Activated gamma-delta T cell treated with Interleukin-2 at 50 U/mL for 16 hours (primary cell): ENCODE results near the gene ABCC5.

Experiments used
- DNase-seq: peaks from one replicate; pipeline ENCODE4 v3.0.0-alpha.2; 2020

Gene ABCC5

DNA sequence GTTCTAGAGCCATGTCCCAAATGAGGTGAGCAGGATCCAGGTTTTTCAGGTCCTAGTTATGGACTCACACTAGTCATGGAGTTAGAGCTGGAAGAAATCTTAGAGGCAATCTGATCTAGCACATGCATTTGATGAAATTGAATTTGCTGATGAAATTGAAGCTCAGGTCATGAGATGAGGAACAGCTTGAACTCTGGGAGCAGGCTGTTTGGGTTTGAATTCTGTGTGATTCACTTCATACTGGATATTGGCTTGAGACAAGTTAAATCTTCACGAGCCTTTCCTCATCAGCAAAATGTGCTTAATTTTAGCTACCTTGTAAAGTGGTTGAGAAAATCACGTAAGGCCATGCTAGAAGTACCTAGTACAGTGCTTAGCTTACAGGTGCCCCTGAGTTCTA is 99.5 kb downstream of the ABCC5 start:
- DNase-seq, result no peak

DNA sequence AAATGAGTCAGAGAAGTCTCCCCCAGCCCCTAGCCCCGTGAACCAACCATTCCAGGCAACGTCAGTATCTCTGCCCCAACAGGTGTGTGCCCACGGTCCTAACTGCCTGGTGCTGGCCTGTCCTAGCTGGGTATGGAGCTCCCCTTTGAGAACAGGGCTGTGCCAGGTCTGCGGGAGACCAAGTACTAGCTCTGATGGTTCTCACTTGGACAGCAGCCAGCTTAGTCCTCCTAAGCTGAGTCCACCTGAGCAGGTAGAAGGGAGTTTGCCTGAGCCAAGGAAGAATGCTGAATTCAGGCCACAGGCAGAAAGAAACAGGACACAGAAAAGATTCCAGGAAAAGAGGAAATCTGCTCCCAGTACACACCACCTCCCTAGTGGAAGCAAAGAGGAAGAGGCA is 99.9 kb downstream of the ABCC5 start:
- no peak for DNase-seq

DNA sequence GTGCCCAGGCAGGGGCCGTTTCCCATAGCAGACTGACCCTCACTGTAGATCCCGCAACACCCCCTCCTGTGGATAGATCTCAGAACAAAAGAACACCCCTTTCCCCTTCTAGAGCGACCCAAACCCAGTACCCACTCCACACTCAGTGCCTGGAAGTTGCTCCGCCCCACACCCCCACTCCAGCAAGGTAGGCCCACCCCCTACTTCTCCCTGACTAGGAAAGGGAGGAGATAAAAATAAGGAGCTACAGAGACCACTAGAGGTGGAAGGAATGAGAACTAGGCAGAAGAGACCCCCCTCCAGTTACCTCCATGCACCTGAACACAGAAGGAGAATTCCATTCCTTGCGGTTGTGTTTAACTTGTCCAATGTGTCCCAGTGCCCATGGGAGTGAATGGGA is 102.8 kb downstream of the ABCC5 start:
- no peak for DNase-seq

DNA sequence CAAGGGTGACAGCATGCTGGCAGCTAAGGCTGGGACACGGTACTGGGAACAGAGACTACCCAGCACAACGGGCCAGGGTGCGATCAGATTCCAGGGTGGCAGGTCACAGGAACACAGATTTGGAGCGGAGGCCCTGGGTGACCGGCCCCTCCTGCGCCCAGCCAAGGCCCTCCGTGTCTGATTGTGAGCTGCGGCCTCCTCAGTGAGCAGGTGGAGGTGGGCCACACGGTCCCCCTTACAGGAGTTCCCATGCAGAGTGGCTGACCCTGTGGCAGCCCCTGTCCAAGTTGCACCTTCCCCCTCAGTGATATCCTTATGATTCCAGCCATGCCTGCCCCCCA is 104.1 kb downstream of the ABCC5 start:
- no peak for DNase-seq

DNA sequence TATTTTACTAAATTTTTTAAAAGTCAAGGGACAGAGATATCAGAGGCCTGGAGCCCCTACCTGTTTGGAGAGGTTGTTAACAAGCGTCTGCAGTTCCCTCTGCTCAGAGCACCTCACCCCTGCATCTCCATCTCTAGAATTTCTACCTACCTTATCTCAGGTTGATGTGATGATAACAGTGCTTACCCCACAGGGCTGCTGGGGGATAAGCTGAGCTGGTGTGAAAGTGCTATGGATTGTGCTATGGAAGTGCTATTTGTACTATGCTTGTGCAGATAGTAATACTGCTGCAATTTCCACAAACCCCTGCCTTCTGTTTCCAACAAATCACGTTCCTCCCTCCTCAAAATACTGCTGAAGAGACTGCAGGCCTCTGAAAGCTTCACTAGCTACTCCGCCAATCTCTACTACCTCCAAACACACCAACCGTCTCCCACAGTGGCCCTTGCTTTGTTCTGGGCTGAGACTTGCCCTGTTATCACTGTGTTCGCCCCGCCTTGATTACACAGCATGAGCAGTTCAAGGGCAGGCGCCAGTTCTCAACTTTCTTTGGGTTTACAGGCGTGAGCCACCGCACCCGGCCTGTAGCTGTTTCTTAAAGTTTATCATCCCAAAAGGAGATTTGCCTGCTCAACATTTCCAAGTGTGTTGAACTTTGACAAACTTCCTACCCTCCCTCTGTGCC is 104.6 kb downstream of the ABCC5 start:
- DNase-seq, result no peak

DNA sequence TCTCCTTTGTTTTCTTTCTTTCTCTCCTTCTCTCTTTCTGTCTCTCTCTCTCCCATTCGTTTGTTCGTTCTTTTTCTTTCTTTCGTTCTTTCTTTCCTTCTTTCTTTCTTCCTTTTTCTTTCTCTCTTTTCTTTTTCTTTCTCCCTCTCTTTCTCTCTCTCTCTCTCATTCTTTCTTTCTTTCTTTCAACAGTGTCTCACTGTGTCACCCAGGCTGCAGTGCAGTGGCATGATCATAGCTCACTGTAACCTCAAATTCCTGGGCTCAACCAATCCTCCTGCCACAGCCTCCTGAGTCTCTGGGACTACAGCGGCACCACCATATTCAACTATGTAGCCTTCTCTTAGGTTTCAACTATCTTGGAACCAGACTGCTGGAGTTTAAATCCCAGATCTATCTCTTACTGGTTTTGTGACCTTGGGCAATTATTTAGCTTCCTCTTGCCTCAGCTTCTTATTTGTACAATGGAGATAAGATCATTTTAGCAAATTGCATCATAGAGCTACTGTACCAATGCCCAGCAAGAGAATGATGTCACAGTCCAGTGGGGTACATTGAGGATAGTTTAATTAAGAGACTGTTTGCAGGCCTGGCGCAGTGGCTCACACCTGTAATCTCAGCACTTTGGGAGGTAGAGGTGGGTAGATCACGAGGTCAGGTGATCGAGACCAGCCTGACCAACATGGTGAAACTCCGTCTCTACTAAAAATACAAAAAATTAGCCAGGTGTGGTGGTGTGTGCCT is 105.7 kb downstream of the ABCC5 start:
- DNase-seq, result no peak

DNA sequence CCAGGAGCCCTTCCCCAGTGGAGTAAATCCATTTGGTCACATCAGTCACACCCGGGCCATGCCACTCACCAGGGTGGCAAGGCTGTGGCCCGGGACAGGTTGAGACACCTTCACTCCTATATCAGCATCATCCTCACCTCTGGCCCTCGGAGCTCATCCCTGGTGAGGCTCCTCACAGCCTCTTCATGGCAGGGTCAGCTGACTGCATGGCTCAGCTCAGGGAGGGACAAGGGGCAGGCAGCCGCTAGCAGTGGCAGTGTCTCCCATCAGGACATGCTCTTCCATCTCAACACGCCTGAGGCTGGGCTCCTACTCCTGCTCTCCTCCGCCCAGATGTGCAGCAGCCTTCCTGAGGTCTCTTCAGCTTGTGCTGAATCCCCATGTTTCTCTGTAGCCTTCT is 106.6 kb downstream of the ABCC5 start:
- no peak for DNase-seq

DNA sequence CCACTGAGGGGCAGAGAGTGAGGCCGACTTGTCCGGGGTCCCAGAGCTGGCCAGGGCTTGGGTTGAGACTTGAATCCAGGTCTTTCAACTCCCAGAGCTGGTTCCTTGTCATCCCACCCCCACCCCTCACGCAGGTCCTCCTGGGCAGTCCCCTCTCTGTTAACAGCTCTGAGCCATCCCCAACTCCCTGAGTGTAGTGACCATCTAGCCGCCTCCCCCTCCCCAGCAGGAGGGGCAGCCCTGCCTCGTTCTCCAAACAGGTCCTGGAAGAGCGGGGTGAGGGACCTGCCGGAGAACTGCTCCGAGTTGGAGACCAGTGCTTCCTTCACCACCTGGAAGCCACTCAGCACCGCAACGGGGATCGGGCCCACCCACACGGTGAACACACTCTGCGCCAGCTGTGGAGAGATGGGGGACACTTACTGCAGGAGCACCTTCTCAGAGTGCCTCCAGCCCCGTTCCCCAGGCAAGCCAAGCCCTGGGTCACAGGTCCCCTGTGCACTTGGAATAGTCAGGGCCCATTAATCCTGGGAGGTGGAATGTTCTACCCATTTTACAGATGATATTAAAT is 108.6 kb downstream of the ABCC5 start:
- DNase-seq, result no peak

DNA sequence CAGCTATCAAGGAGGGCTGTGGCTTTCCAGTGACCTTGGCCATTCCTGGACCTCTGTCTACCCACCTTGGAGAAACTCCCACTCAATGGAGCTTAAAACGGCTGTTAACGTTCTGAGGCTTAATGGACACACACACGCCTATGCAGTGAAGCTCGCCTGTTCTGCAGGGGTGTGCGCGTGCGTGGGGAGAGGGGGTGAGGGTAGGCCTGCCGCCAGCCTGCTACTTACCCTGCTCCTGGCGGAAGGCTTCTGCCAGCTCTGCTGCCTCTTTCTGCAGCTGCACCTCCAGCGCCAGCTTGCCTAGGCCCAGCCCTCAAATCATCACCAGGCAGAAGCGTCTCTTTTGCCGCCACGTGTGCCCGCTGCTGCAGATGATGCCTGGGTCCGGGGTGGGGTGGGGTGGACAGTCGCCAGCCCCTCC is 109.8 kb downstream of the ABCC5 start:
- DNase-seq, result no peak

DNA sequence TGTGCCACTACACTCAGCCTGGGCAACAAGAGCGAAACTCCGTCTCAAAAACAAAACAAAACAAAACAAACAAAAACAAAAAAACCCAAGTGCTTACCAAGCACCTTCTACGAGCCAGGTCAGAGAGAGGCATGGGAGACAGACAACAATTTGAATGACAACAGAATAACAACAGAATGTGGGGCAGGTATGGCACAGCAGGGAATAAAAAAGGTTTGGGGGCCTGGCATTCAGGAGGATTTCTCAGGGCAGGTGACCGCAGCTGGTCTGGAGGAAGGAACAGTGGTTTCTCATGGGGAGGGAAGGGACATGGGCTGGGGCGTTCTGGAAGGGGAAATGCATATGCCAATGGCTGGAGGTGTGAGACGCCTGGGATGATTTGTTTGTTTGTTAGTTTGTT is 110.5 kb downstream of the ABCC5 start:
- no peak for DNase-seq

DNA sequence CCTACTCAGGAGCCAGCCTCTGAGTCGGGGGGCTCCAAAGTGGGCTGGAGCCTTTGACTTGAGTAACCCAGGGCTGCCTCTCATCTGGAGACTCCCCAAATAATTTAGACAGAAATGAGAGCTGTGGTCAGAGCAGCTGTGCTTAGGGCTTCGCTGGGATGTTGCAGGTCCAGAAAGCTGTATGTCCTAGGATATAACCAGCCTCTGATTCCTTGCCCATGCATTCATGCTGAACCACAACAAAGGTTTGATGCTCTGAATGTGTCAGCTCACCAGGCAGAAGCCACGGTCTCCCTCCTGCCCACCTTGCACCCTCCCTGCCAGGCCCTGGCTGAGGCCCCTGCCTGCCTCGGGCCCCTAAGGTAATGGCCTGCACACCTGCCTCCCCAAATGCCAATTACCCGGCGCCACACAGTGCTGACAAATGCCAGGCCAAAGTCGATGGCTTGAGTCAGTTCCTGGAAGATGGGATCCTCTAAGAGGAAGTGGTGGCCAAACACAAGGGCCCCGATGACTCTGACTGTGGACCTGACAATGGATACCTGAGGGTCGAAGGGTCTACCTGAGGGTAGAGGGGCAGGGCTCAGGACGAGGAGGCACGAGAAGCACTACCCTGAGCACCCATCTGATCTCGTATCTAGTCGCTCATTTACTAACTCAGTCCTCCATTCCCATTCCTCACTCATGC is 111.3 kb downstream of the ABCC5 start:
- DNase-seq, result no peak

DNA sequence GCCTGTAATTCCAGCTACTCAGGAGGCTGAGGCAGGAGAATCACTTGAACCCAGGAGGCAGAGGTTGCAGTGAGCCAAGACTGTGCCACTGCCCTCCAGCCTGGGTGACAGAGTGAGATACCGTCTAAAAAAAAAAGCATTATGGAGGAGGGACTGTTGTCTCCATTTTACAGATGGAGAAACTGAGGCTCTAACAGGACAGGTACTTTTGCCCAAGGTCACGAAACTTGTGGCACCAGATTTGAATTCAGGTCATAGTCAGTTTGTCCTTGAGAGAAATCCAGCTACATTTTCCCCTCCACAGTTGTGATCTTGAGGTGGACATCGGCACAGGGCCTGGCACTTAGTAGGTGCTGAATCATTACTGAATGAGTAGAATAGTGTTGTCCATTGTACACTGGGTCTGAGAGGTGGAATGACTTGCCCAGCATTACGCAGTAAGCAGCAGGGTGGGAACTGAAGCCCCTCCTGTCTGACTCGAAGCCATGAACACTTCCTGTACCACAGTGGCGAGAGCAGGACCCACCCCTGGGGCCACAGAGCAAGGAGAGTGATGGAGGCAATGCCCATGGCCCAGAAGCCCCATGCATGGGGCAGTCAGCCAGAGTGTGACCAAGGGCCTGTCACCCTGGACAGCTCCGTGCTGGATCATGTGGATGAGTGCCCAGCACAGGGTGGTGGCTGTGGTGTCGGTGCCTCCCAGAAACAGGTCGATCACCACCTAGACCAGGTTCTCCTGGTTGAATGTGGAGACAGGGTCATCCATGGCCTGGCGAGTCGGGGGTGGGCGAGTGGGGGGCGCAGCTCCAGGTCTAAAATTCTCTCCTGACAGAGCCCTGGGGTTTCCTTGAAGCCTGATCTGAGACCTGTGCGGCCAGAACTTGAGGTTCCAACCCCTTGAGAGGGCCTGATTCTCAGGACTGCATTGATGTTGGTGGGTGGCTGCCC is 112.6 kb downstream of the ABCC5 start:
- DNase-seq, result no peak

DNA sequence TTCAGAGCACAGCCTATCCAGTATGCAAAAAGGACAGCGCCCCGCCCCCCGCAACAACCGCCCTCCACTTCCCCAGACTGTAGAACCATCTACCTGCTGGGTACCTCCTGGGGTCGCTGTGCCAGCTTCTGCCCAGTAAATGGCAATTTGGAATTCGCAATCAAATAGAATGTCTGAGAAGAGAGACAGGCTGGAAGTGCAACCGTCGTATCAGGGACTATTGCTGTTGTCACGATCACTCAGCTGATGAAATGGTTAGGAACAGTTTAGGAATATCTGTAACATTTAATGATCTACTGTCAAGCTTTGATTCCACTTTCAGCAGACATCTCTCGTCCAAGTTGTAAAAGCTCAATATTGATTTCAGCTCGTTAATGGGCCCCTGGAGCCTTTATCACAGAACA is 119.7 kb downstream of the ABCC5 start:
- DNase-seq, result no peak

DNA sequence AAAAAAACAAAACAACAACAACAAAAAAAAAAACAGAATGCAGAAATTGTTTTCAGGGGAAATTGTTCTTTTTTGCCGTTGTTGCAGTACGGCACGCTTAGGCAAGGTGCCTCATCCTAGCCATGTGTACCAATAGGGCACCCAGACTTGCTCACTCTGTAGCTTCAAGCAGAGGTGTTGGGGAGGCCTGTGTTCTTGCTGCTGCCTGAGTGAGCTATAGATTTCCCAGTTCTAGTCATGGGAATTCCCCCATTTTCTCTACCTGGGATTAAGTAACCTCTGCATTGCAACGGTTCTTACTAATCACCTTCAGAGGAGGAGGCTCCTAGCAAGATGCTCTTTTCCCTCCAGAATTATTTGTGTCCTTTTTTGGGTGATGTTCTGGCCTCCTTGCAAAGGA is 120.1 kb downstream of the ABCC5 start:
- no peak for DNase-seq

DNA sequence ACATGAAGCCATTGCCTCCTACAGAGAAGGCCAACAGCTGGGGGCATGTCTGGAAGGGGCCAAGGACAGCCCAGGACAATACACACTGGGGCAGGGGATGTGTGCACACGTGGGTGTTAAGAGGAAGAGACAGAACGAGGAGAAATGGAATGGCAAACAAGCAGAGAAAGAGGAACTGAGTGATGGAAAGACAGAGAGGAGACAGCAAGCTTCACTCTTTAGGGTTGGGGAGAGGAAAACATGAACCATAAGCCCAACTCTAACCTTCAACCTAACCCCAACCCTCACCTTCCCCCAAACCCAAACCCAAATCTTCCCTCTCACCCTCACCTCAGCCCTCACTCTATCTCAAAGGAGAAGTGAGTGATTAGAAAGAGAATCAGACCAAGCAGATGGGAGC is 121.1 kb downstream of the ABCC5 start:
- DNase-seq, result no peak

DNA sequence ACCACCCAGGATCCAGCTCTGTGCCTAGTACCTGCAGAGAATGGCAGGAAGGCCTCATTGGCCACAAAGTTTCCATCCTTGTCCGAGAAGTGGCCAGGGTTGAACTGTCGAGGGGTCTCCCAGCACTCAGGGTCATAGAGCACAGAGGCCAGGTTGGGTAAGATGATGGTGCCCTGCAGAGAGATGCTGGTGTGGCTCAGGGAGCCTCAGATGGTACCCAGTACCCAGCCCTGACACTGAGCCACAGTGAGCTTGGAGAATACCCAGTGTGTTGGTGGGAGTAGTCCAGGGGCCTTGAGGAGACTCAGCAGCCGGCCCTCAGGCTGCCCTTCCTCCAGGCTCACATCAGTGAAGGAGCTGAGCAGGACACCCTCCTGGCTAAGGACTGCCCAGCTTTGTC is 121.5 kb downstream of the ABCC5 start:
- DNase-seq, result no peak

DNA sequence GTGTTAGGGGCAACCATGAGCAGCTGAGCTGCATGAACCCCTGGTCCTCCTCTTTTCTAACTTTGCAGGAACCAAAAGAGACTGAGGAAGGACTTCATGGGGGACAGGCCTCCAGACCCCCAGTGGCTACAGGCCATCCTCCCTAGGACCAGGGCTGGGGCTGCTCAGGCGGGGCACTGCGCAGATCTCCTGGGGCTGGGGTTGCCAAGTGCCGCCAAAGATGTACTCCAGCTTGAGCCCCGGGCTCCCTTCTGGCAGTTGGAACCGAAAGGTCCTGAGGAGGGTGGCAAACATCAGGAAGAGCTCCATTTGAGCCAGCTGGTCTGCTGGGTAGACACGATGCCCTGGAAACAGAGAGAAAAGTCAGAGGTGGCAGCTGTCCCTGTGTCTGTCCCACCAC is 121.9 kb downstream of the ABCC5 start:
- DNase-seq, result no peak

DNA sequence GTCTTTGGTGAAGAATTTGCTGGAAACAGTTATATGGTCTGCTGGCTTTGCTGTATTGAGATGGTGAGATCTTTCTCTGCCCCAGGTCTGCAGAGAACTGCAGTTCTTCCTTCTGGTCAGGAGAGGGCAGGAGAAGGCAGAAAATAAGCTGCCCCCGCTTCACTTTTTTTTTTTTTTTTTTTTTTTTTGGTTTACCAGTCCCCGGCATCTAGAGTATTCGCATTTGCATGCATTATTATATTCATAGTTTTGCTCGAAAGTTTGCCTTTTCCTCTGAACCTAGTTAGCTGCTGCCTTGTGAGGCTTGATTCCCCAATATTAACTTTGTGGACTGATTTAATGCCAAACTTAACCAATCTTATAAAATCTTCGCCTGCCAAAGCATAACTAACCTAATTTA is 122.4 kb downstream of the ABCC5 start:
- DNase-seq, result no peak

DNA sequence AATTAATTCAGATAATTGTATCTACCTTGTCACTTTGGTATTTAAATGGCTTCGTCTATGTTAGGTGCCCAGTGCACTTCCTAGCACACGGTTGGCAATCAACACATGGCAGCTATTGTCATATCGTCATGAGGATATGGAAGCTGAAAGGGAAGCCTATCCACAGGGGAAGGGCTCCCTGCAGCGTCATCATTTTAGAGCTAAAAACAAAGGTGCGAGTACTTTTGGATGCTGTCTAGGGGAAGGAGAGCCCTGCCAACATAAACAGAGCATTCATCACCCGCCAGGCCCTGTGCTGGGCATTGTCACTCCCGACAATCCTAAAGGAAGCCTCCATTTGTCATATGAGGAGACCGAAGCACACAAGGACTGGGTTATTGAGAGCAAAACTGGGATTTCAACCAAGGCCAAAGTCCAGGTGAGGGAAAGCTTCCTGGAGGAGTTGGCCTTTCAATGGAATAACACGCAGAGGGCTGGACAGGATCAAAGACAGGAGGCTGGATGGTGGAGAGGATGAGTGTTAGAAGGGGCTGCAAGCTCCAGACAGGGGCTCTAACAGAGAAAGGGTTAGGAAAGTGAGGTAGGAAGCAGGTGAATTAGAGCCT is 125.0 kb downstream of the ABCC5 start:
- no peak for DNase-seq

DNA sequence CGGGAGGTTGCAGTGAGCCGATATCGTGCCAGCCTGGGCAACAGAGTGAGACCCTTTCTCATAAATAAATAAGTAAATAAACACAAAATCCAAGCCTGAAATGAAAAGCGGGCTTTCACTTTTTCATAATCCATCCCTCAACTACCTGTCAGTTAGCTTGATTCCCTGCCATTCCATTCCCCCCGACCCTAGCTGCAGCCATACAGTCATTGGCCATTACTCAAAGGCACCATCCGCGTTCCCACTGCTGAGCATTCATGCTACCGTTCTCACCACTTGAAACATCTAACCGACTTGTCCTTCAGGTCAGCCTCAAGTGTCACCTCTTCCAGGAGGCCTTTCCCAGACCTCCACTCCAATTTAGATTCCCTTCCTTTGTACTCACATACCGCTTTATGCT is 131.9 kb downstream of the ABCC5 start:
- no peak for DNase-seq

DNA sequence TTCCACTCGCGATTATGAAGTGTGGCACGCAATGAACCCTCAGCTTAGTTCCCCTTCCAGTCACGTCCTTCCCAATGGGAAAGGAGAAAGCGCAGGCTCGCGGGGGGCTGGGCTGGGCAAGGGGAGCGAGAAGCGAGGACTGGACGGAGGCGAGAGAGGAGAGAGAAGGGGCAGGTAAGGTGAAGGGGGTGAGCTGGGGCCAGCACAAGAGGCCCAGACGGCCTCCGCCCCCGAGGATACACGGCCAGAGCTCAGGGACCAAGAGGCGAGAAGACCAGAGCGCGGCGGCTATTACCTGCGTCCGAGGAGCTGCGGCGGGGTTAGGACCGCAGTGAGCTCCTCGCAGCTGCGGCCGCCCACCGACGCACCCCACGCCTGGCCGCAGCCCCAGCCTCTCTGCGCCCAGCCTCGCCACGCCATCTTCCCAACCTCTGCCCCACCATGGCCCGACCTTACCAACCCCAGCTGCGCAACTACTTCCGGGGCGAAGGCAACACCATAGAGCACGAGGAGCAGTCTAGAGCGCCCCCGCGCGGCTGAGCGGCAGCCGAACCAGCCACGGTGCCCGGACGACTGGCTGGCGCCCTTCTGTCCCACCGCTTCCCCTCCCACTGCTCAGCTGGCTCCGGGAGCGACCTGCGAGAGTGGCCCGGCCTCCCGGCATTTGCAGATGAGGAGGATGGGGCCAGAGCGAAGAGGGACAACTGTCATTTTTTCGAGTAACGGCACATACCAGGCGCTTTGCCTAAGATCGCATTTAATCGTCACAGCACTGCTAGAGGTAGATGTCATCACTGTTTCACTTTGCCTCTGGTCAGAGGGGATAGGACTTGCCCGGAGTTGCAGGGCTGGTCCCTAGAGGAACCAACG is 133.0 kb downstream of the ABCC5 start, which contains the start of gene PARL:
TSS of gene PARL (minus strand) at position 454 of the 870 bp plus-strand sequence. CDS start at position 420, 34 bp downstream.
- DNase-seq, result peak; percentile 97
